ENCODE results near the gene HOXD12.

Gene HOXD12

GRCh38 chr2:176122683-176123410, 23.3 kb downstream of the HOXD12 start, which contains the start of gene HOXD9:
Gene HOXD9, plus strand, starts transcription at chr2:176122719. Its CDS starts 50 bp downstream, at chr2:176122769.
- peak; percentile 84 for DNase-seq

GRCh38 chr2:176123411-176124109, 24.0 kb downstream of the HOXD12 start:
- DNase-seq: peak; percentile 33

- no peak for DNase-seq
Measured at GRCh38 chr2:176124110-176124946, 24.7 kb downstream of the HOXD12 start.

GRCh38 chr2:176124947-176125771, 25.6 kb downstream of the HOXD12 start:
- DNase-seq: no peak

GRCh38 chr2:176125772-176126054, 26.1 kb downstream of the HOXD12 start:
- DNase-seq: no peak

GRCh38 chr2:176126929-176127773, 27.6 kb downstream of the HOXD12 start:
- peak; percentile 78 for DNase-seq

- DNase-seq: no peak
Measured at GRCh38 chr2:176127774-176128072, 28.1 kb downstream of the HOXD12 start.

GRCh38 chr2:176128172-176128981, 28.8 kb downstream of the HOXD12 start:
- peak; percentile 76 for DNase-seq

GRCh38 chr2:176128982-176129796, 29.6 kb downstream of the HOXD12 start, which contains the start of gene HOXD8:
Gene HOXD8, plus strand, starts transcription at chr2:176129705. Its CDS starts 662 bp downstream, at chr2:176130367.
- DNase-seq: peak; percentile 89

- DNase-seq: no peak
Measured at GRCh38 chr2:176129813-176130146, 30.2 kb downstream of the HOXD12 start.

GRCh38 chr2:176130147-176130956, 30.8 kb downstream of the HOXD12 start:
- DNase-seq: peak; percentile 78

GRCh38 chr2:176130957-176131847, 31.6 kb downstream of the HOXD12 start:
- DNase-seq: no peak

- no peak for DNase-seq
Measured at GRCh38 chr2:176131848-176132158, 32.2 kb downstream of the HOXD12 start.

GRCh38 chr2:176132205-176133171, 32.9 kb downstream of the HOXD12 start:
- DNase-seq: peak; percentile 32

- DNase-seq: peak; percentile 41
Measured at GRCh38 chr2:176133389-176133788, 33.8 kb downstream of the HOXD12 start.

- no peak for DNase-seq
Measured at GRCh38 chr2:176134035-176134434, 34.4 kb downstream of the HOXD12 start.

GRCh38 chr2:176135035-176135440, 35.4 kb downstream of the HOXD12 start:
- no peak for DNase-seq

Data from right hindlimb (tissue), 1 donor.